Fibroblast of skin of left quadriceps (primary cell): ENCODE data around the gene DPP7.
"Not testable (repeated sequence)": the region's sequence is repeated elsewhere in the genome, so short reads cannot be mapped to it uniquely, and the experiment has no call there.

Source experiments
- DNase-seq, 2 experiments: peaks; one replicate each; pipeline ENCODE4 v3.0.0-alpha.2; 2013; ENCODE audit warnings: low read depth in 2 of 2

DPP7 gene

GRCh38 chr9:137148242-137148641, 33.7 kb upstream of the DPP7 start:
- no peak for DNase-seq

DNA sequence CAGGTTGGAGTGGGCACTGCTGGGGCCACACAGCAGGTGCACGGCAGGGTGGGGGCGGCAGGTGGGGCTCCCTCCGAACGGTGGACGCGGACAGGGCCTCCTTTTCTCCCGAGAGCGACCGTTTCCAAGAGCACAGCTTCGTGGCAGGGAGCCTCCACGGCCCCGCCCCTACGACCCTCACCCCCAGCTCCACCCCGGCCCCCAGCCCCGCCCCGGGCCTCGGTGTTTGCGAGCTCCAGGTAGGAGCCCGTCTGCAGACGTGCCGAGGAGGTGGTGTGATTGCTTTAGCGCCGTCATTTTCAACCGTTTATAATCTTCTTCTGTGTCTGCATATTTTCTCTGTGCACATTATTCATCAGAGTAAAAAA, 33.2 kb upstream of the DPP7 start:
- no peak for DNase-seq

DNA sequence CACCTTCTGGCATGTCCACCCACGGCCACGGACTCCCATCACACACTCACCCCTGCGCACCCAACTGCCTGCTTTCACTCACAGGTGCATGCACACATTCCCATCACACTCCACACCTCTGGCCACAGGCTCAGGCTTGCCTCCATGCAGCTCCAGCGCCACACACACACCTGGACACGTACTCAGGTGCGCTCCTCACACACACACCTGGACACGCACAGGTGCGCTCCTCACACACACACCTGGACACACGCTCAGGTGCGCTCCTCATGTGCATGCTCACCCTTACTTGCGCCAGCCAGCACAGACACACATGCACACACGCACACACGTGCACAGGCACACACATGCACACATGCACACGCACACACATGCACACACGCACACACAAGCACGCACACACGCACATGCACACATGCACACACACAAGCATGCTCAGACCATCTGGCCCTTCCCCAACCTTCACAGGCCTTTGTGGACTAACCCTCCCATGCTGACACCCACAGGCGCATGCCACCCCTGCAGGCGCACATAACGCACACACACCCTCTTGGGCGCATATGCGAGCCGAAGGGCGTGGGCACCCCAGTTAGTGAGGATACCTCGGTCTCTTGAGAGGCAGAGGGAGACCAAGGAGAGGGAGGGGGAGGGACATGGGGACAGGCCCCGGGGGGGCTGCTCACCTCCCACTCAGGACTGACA, 32.7 kb upstream of the DPP7 start:
- DNase-seq = no peak

GRCh38 chr9:137146527-137146918, 32.0 kb upstream of the DPP7 start:
- DNase-seq = no peak

DNA sequence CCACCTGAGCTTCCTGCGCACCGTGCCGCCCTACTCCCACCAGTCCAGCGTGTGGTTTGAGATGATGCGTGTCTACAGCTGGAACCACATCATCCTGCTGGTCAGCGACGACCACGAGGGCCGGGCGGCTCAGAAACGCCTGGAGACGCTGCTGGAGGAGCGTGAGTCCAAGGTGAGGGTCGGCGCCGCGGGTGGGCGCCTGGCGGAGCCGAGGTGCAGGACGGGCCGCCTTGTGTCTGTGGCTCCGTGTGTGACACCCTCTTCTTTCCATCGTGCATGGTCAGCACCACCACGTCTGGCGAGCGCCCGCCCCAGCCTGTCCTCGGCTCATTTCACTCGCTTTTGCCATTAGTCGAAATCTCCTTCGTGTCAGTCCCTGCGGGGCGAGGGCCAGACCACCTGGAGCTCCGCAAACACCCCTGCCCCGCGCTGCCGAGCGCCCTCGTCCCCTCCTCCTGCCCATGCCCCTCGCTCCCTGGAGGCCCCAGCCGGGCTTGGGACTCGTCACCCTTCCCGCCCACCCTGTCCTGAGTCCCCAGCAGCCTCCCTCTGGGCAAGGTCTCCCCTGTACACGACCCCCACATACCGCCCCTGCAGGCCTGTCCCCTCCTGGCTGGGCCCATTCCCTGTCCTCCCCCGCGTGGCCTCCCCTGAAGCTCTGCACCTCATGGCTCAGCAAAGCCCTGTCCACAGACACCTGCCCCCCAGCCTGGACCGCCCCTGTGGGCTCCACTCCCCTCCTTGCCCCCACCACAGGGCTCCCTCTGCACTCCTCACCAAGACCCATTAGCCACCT, 31.4 kb upstream of the DPP7 start:
- no peak for DNase-seq

DNA sequence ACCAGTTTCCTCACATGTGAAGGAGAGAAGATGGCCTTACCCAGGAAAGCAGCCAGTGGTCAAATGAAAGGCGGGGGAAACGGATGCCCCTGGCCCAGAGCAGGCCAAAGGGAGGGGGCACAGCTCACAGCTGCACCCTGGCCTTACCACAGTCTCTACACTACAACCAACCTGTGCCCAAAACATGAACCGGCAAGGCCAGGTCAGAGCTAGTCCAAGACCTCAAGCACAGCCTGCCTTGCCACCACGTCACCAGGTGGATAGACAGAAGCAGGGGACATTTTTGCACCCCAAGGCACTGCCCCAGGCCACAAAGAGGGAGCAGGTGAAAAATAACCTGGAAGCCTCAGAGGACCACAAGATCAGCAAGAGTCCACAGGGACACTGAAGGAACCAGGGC, 28.9 kb upstream of the DPP7 start:
- no peak for DNase-seq

DNA sequence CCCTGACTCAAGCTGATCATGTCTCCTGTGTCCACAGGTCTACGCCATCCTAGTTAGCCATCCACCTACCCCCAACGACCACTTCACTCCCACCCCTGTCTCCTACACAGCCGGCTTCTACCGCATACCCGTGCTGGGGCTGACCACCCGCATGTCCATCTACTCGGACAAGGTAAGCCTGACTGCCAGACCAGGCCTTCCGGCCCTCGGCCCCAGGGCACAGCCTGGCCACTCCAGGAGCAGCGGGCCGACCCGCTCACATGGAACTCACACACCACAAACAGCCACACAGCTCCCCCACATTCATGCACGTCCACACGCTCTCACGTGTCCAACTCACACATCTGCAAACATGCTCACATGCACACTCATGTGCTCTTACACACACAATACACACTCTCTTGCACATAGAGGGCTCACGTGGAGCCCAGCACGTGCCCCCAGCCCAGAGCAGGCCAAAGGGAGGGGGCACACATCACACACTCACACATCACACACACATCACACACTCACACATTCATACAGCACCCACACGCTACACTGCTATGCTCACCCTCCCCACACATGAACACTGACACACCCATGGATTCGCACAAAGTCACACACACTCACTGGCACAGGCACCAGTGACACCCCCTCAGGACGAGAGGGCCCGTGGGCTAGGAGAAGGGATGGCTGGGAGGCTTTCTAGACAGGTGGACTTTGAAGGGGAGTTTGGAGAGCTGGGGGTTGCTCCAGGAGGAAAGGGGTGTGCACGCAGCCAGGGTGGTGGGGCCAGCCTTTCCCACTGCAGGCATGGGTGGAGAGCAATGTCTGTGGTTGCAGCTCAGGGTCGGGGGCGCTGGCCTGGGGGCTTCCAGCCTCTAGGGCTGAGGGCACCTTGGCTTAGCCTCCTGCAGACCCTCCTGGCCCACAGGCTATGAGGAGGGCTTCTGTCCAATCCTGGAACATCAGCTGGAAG, 27.7 kb upstream of the DPP7 start:
- no peak for DNase-seq

GRCh38 chr9:137141050-137141810, 26.7 kb upstream of the DPP7 start:
- DNase-seq = no peak

- no peak for DNase-seq
Measured at GRCh38 chr9:137140151-137141012, 25.8 kb upstream of the DPP7 start.

DNA sequence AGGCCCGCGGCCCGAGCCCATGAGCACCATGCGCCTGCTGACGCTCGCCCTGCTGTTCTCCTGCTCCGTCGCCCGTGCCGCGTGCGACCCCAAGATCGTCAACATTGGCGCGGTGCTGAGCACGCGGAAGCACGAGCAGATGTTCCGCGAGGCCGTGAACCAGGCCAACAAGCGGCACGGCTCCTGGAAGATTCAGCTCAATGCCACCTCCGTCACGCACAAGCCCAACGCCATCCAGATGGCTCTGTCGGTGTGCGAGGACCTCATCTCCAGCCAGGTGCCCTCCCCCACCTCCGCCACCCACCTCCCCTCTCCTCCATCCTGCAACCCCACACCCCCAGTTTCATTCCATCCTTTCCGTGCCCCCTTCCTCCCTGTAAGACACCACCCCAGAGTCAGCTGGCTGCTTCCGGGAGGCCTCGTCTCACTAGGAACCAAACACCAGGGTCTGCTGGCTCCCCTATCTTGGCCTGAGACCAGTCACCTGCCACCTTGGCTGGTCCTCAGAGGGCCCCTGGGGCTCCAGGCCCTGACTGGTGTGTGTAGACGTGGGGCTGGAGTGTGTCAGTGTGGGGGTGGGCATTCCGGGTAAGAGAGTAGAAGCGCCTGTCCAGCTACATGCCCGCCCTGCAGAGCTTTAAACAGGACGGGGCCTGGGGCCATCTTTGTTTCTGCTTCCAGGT, 25.1 kb upstream of the DPP7 start:
- DNase-seq = no peak

DNA sequence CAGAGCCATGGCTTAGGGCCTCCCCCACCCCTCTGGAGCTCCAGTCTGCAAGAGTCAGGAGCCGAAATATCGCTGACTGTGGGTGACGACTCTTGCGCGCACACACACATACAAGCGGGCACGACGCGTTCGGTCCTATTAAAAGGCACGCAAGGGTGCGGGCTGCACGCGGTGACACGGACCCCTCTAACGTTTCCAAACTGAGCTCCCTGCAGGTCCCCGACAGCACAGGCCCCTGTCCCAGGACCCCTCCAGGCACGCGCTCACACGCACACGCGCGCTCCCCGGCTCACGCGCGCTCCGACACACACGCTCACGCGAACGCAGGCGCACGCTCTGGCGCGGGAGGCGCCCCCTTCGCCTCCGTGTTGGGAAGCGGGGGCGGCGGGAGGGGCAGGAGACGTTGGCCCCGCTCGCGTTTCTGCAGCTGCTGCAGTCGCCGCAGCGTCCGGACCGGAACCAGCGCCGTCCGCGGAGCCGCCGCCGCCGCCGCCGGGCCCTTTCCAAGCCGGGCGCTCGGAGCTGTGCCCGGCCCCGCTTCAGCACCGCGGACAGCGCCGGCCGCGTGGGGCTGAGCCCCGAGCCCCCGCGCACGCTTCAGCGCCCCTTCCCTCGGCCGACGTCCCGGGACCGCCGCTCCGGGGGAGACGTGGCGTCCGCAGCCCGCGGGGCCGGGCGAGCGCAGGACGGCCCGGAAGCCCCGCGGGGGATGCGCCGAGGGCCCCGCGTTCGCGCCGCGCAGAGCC, 24.4 kb upstream of the DPP7 start, which contains the start of gene GRIN1:
Gene GRIN1, plus strand, starts transcription at position 433 of the 746 bp plus-strand sequence. CDS start 333 bp downstream, outside the sequence.
- no peak for DNase-seq

DNA sequence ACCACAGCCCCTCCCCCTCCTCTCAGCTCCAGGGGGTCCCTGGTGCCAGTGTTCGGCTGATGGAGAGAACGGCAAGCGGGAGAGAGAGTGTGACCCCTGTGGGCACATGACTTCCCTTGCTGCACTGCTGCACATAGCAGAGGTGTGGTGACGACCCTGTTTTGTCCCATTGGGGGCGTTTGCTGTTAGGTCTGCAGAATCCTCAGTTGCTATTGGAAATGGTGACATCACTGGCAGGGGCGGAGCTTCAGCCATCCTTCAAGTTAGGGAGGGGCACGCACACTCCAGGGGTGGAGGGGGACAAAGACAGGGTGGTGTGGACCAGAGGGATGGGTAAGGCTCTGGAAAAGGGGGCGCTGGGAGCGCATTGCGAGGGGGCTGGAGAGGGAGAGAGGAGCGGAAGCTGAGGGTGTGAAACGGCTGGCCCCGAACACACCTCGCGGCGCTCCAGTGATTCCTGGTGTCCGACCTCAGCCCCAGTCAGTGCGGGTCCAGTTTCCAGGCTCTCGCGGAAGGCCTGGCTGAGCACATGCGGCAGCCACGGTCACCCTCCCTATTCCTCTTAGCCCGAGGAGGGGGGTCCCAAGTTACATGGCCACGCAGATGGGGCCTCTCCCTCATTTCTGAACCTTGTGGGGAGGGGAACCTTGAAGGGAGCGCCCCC, 23.7 kb upstream of the DPP7 start:
- no peak for DNase-seq

- no peak for DNase-seq
Measured at GRCh38 chr9:137136881-137137607, 22.5 kb upstream of the DPP7 start.

DNA sequence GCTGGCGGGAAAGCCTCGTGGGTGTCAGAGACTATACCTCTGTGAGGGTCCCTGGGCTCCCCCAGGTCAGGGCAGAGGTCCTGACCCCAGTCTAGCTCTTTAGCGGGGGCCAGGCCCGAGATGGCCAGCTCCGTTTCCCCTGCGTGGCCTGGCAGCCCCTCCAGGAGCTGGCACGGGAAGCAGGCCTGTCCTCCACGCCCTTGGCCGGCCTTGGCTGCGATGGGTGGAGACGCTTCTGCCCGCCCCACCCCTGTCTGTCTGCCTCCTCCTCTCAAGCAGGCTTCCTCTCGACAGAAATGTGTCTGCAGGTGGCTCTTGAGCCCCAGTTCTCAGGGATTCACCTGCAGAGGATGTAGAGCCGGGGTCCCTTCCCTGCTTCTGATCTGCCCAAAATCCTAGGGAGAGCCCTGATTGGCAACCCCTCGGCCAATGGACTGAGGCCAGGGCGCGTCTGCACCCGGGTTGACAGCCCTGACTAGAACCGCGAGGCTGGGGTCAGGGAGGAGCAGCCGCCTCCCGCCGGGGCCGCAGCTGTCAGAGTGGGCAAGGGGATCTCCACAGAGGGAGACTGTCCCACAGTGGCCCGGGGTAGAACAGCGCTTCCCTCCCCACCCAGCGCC, 21.8 kb upstream of the DPP7 start:
- DNase-seq = no peak

DNA sequence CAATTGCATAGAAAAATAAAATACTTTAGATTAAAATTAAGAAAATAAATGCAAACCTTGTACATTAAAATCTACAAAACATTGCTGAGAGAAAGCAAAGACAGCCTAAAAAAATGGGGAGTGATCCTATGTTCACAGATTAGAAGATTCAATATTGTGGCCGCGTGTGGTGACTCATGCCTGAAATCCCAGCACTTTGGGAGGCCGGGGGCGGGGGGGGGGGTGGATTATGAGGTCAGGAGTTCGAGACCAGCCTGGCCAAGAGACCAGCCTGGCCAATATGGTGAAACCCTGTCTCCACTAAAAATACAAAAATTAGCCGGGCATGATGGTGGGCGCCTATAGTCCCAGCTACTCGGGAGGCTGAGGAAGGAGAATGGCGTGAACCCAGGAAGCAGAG, 20.6 kb upstream of the DPP7 start:
- DNase-seq = not testable (repeated sequence)

DNA sequence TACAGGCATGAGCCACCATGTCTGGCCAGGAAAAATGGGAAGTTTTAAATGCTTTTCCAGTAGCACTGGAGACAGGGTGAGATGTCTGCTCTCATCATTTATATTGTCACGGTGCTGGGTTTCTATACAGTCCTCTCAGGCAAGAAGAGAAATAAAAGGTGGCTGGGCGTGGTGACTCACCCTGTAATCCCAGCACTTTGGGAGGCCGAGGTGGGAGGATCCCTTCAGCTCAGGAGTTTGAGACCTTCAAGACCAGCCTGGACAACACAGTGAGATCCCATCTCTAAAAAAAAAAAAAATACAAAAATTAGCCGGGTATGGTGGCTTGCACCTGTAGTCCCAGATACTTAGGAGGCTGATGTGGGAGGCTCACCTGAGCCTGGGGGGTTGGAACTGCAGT, 19.7 kb upstream of the DPP7 start:
- DNase-seq = no peak

DNA sequence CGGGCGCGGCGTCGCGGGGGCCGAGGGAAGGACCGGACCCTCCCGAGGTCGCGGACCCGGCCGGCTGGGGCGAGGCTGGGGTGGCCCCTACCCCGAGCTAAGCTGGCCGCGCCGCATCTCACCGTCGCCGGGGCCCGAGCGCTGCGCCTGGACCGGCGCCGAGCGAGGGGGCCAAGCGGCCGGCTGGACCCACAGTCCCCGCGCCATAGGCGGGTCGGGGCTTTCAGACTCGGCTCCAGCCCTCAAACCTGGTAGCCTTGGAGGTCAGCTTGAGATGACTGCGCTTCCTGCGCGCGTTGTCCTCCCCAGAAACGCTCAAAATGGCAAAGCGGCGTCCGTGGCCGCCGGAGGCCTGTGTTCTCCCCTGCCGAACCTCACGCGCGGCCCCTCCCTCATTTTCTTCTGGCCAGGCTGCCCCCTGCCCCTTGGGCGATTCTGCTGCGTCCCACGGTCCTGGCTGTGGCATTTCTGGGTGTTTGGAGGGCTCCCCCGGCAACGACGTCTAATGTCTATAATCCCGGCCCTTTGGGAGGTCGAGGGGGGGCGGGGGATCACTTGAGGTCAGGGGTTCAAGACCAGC, 15.7 kb upstream of the DPP7 start:
- no peak for DNase-seq
